ENCODE results near the gene EPHB2.
A peak's percentile ranks its signal among the peaks of the same experiment; 100 is the strongest.

Gene EPHB2

DNA sequence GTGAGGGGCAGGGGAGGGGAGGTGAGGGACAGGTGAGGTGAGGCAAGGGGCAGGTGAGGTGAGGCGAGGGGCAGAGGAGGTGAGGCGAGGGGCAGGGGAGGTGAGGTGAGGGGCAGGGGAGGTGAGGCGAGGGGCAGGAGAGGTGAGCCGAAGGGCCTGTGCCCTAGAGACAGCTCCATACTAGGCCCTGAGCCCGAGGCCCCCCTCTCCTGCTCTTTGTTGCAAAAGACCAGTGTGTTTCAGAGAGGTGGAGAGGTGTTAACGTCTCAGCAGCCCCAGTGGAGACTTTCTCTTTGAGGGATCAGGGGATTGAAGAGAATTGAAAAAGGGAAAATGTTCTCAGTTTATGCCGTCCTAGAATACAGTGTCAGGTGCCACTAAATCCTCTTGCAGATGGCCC is 44.2 kb downstream of the EPHB2 start:
- Histone ChIP-seq H3K27me3 (replicated peaks; ENCODE audit: control insufficient read depth, insufficient read depth, low read length) (no peaks in the 10 kb centered on the region), H3K4me1 (ENCODE audit: control insufficient read depth, insufficient read depth, low read length) (peaks cover 25% of the 10 kb centered on the region), H3K9me3 (ENCODE audit: control insufficient read depth, low read length) (no peaks in the 10 kb centered on the region), H3K9ac (ENCODE audit: low read length) (no peak overlapping the region), H3K4me3 (ENCODE audit: low read length) (no peak overlapping the region), H3K36me3 (ENCODE audit: control insufficient read depth, insufficient read depth, low read length, severe bottlenecking) (no peaks in the 10 kb centered on the region)
- DNase-seq (ENCODE audit: low read depth): no peak

- no peaks in the 10 kb centered on the region for H3K36me3 ChIP-seq (ENCODE audit: control insufficient read depth, insufficient read depth, low read length, severe bottlenecking)
- H3K9ac ChIP-seq (ENCODE audit: low read length): no peak overlapping the region
- no peak overlapping the region for H3K4me3 ChIP-seq (ENCODE audit: low read length)
- no peaks in the 10 kb centered on the region for H3K27me3 ChIP-seq (replicated peaks; ENCODE audit: control insufficient read depth, insufficient read depth, low read length)
- no peak for DNase-seq (ENCODE audit: low read depth)
- no peaks in the 10 kb centered on the region for H3K9me3 ChIP-seq (ENCODE audit: control insufficient read depth, low read length)
- H3K4me1 ChIP-seq (ENCODE audit: control insufficient read depth, insufficient read depth, low read length): peaks cover 17% of the 10 kb centered on the region
These were observed 45.0 kb downstream of the EPHB2 start for GRCh38 chr1:22755641-22756040.

GRCh38 chr1:22756125-22756735 is 45.6 kb downstream of the EPHB2 start:
- Histone ChIP-seq H3K4me3 (ENCODE audit: low read length) (no peak overlapping the region), H3K36me3 (ENCODE audit: control insufficient read depth, insufficient read depth, low read length, severe bottlenecking) (no peaks in the 10 kb centered on the region), H3K9me3 (ENCODE audit: control insufficient read depth, low read length) (no peaks in the 10 kb centered on the region), H3K27me3 (replicated peaks; ENCODE audit: control insufficient read depth, insufficient read depth, low read length) (no peaks in the 10 kb centered on the region), H3K4me1 (ENCODE audit: control insufficient read depth, insufficient read depth, low read length) (peaks cover 11% of the 10 kb centered on the region), H3K9ac (ENCODE audit: low read length) (no peak overlapping the region)
- DNase-seq (ENCODE audit: low read depth): no peak

DNA sequence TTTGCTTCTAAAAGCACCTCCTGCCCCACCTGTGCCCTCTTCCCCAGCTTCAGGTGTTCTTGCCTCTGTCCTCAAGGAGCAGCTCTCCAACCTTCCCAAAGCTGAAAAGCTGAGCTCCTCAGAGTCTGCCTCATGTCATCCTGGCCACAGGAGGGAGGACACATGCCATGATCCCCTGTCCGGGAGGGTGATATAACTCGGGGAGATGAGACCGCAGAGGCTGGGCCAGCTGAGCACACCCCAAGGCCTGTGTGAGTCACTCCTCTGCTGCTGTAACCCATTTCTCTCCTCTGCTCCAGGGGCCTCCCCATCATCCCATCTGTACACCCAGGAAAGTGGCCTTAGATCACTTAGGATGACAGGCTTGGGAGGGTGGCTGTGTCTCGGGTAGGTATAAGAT is 49.8 kb downstream of the EPHB2 start:
- H3K4me1 ChIP-seq (ENCODE audit: control insufficient read depth, insufficient read depth, low read length): no peaks in the 10 kb centered on the region
- no peak for DNase-seq (ENCODE audit: low read depth)
- peaks cover 12% of the 10 kb centered on the region for H3K27me3 ChIP-seq (replicated peaks; ENCODE audit: control insufficient read depth, insufficient read depth, low read length)
- no peak overlapping the region for H3K9ac ChIP-seq (ENCODE audit: low read length)
- H3K9me3 ChIP-seq (ENCODE audit: control insufficient read depth, low read length): no peaks in the 10 kb centered on the region
- no peak overlapping the region for H3K4me3 ChIP-seq (ENCODE audit: low read length)
- no peaks in the 10 kb centered on the region for H3K36me3 ChIP-seq (ENCODE audit: control insufficient read depth, insufficient read depth, low read length, severe bottlenecking)

DNA sequence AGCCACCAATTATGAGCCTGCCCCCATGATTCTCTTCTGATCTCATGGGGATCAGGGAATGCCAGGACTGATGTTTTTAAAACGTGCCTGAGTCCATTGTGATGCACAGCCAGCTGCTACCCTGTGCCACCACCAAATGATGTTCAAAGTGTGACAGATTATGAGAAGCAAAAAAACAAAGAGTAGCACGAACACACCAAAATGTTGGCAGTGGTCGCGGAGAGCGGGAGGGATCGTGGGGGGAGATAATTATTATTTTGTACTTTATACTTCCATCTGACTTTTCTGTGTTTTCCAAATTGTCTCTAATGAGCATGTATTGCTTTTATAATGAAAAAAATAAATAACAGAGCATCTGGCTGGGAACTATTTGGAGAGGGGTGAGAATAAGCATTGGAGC is 50.5 kb downstream of the EPHB2 start:
- Histone ChIP-seq H3K27me3 (replicated peaks; ENCODE audit: control insufficient read depth, insufficient read depth, low read length) (peaks cover 12% of the 10 kb centered on the region), H3K36me3 (ENCODE audit: control insufficient read depth, insufficient read depth, low read length, severe bottlenecking) (no peaks in the 10 kb centered on the region), H3K4me3 (ENCODE audit: low read length) (no peak overlapping the region), H3K9ac (ENCODE audit: low read length) (no peak overlapping the region), H3K4me1 (ENCODE audit: control insufficient read depth, insufficient read depth, low read length) (no peaks in the 10 kb centered on the region), H3K9me3 (ENCODE audit: control insufficient read depth, low read length) (no peaks in the 10 kb centered on the region)
- DNase-seq (ENCODE audit: low read depth): no peak

GRCh38 chr1:22761821-22762220 is 51.2 kb downstream of the EPHB2 start:
- Histone ChIP-seq H3K4me1 (ENCODE audit: control insufficient read depth, insufficient read depth, low read length) (no peaks in the 10 kb centered on the region), H3K9ac (ENCODE audit: low read length) (no peak overlapping the region), H3K36me3 (ENCODE audit: control insufficient read depth, insufficient read depth, low read length, severe bottlenecking) (no peaks in the 10 kb centered on the region), H3K27me3 (replicated peaks; ENCODE audit: control insufficient read depth, insufficient read depth, low read length) (peaks cover 13% of the 10 kb centered on the region), H3K9me3 (ENCODE audit: control insufficient read depth, low read length) (no peaks in the 10 kb centered on the region), H3K4me3 (ENCODE audit: low read length) (no peak overlapping the region)
- no peak for DNase-seq (ENCODE audit: low read depth)

GRCh38 chr1:22763487-22764200 is 53.0 kb downstream of the EPHB2 start:
- no peaks in the 10 kb centered on the region for H3K36me3 ChIP-seq (ENCODE audit: control insufficient read depth, insufficient read depth, low read length, severe bottlenecking)
- DNase-seq (ENCODE audit: low read depth): no peak
- H3K4me1 ChIP-seq (ENCODE audit: control insufficient read depth, insufficient read depth, low read length): no peaks in the 10 kb centered on the region
- no peaks in the 10 kb centered on the region for H3K9me3 ChIP-seq (ENCODE audit: control insufficient read depth, low read length)
- H3K4me3 ChIP-seq (ENCODE audit: low read length): no peak overlapping the region
- H3K27me3 ChIP-seq (replicated peaks; ENCODE audit: control insufficient read depth, insufficient read depth, low read length): peaks cover 28% of the 10 kb centered on the region
- no peak overlapping the region for H3K9ac ChIP-seq (ENCODE audit: low read length)

- Histone ChIP-seq H3K36me3 (ENCODE audit: control insufficient read depth, insufficient read depth, low read length, severe bottlenecking) (no peaks in the 10 kb centered on the region), H3K4me1 (ENCODE audit: control insufficient read depth, insufficient read depth, low read length) (no peaks in the 10 kb centered on the region), H3K4me3 (ENCODE audit: low read length) (no peak overlapping the region), H3K27me3 (replicated peaks; ENCODE audit: control insufficient read depth, insufficient read depth, low read length) (peaks cover 33% of the 10 kb centered on the region), H3K9ac (ENCODE audit: low read length) (no peak overlapping the region), H3K9me3 (ENCODE audit: control insufficient read depth, low read length) (no peaks in the 10 kb centered on the region)
- no peak for DNase-seq (ENCODE audit: low read depth)
These were observed 57.2 kb downstream of the EPHB2 start for GRCh38 chr1:22767852-22768251.

DNA sequence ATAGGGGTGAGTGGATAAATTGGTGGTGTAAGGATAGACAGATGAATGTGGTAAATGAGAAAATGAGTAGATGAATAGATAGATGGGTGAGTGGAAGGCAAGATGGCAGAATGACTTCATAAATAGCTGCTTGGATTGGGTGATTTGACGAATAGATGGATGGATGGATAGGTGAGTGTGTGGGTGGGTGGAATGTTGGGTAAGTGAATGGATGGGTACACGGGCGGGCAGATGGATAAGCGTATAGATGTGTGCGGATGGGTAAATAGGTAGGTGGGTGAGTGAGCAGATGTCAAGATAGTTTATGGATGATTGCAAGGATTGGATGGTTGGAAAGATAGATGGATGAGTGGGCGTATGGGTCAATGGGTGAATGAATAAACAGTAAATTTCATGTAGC is 59.3 kb downstream of the EPHB2 start:
- no peaks in the 10 kb centered on the region for H3K9me3 ChIP-seq (ENCODE audit: control insufficient read depth, low read length)
- H3K4me1 ChIP-seq (ENCODE audit: control insufficient read depth, insufficient read depth, low read length): peaks cover 17% of the 10 kb centered on the region
- no peak for DNase-seq (ENCODE audit: low read depth)
- peaks cover 26% of the 10 kb centered on the region for H3K27me3 ChIP-seq (replicated peaks; ENCODE audit: control insufficient read depth, insufficient read depth, low read length)
- no peaks in the 10 kb centered on the region for H3K36me3 ChIP-seq (ENCODE audit: control insufficient read depth, insufficient read depth, low read length, severe bottlenecking)
- H3K9ac ChIP-seq (ENCODE audit: low read length): no peak overlapping the region
- H3K4me3 ChIP-seq (ENCODE audit: low read length): no peak overlapping the region

GRCh38 chr1:22772014-22772413 is 61.4 kb downstream of the EPHB2 start:
- DNase-seq (ENCODE audit: low read depth): no peak
- Histone ChIP-seq H3K36me3 (ENCODE audit: control insufficient read depth, insufficient read depth, low read length, severe bottlenecking) (no peaks in the 10 kb centered on the region), H3K27me3 (replicated peaks; ENCODE audit: control insufficient read depth, insufficient read depth, low read length) (peaks cover 22% of the 10 kb centered on the region), H3K9me3 (ENCODE audit: control insufficient read depth, low read length) (no peaks in the 10 kb centered on the region), H3K4me1 (ENCODE audit: control insufficient read depth, insufficient read depth, low read length) (peaks cover 17% of the 10 kb centered on the region), H3K4me3 (ENCODE audit: low read length) (no peak overlapping the region), H3K9ac (ENCODE audit: low read length) (no peak overlapping the region)

GRCh38 chr1:22773981-22774832 is 63.6 kb downstream of the EPHB2 start:
- H3K9ac ChIP-seq (ENCODE audit: low read length): peak overlapping the region; percentile 18
- peaks cover 25% of the 10 kb centered on the region for H3K4me1 ChIP-seq (ENCODE audit: control insufficient read depth, insufficient read depth, low read length)
- no peaks in the 10 kb centered on the region for H3K36me3 ChIP-seq (ENCODE audit: control insufficient read depth, insufficient read depth, low read length, severe bottlenecking)
- no peaks in the 10 kb centered on the region for H3K9me3 ChIP-seq (ENCODE audit: control insufficient read depth, low read length)
- peak; percentile 54 for DNase-seq (ENCODE audit: low read depth)
- H3K27me3 ChIP-seq (replicated peaks; ENCODE audit: control insufficient read depth, insufficient read depth, low read length): peaks cover 8% of the 10 kb centered on the region
- no peak overlapping the region for H3K4me3 ChIP-seq (ENCODE audit: low read length)
